Right renal pelvis (tissue), 4 donors: Measurements from ENCODE around the gene FBXW7. TPM values are rescaled to one million over a fixed set of nuclear protein-coding genes. Genes with fewer than 3 reads are reported as not detected.

Experiments used
- DNase-seq, 4 donors: peaks; one replicate each; pipeline ENCODE4 v3.0.0-alpha.2; 2013; ENCODE audit warnings: low read depth in 4 of 4, low spot score in 3 of 4, missing footprints in 1 of 4
- polyA plus RNA-seq, 4 donors: library from polyadenylated mRNA; unstranded; fragments of 120-200 nt; gene quantifications; one replicate each; pipeline ENCODE4 v1.2.1, GENCODE V29; 2013; ENCODE audit not compliant: insufficient read length in 4 of 4

FBXW7 gene
- polyA plus RNA-seq, 4 donors: 22.7 to 33.9 (median 32.4) TPM

- no peak for DNase-seq
These were observed 189.4 kb downstream of the FBXW7 start for GRCh38 chr4:152346526-152346925.

- DNase-seq: no peak
These were observed 191.9 kb downstream of the FBXW7 start for GRCh38 chr4:152344001-152344400.

DNA sequence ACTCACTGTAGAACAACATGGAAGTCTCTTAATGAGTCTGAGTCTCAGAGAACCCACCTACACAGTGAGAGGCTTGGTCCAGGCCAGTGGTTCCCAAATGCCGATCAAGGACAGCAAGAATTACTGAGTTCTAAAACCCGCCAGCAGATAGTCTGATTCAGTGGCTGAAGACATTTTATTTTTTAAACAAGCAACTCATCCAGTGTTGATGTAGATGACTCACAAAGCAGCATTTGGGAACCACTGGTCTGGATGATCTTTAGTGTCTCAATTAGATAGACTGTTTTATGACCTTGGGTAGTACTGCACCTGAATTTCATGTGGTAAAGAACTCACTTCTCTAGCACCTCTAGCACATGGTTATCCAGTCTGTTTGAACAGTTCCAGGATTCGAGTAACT lies 193.6 kb downstream of the FBXW7 start:
- DNase-seq: no peak

- no peak for DNase-seq
These were observed 195.1 kb downstream of the FBXW7 start for GRCh38 chr4:152340818-152341217.

DNA sequence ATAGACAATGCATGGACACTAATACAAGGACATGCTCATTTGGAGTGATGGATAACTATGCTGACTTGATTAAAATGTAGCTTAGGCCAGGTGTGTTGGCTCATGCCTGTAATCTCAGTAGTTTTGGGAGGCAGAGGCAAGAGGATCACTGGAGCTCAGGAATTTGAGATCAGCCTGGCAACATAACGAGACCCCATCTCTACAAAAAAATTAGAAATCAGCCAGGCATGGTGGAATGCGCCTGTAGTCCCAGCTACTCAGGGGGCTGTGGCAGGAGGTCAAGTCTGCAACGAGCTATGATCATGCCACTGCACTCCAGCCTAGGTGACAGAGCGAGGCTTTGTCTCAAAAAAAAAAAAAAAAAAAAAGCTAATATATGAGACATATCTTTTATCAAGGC lies 196.3 kb downstream of the FBXW7 start:
- DNase-seq: no peak

GRCh38 chr4:152334931-152335330 lies 201.0 kb downstream of the FBXW7 start:
- no peak for DNase-seq

DNA sequence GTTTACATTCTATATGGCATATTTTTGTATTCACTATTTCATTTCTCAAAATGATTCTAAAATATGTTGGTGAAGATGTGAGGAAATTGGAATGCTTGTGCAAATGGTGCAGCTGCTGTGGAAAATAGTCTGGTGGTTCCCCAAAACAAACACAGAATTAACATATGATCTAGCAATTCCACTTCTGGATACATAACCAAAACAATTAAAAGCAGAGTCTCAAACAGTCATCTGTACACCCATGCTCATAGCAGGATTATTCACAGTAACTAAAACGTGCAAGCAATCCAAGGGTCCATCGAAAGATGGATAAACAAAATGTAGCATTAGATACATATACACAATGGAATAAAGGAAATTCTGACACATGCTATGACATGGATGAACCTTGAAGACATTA lies 204.8 kb downstream of the FBXW7 start:
- no peak for DNase-seq

DNA sequence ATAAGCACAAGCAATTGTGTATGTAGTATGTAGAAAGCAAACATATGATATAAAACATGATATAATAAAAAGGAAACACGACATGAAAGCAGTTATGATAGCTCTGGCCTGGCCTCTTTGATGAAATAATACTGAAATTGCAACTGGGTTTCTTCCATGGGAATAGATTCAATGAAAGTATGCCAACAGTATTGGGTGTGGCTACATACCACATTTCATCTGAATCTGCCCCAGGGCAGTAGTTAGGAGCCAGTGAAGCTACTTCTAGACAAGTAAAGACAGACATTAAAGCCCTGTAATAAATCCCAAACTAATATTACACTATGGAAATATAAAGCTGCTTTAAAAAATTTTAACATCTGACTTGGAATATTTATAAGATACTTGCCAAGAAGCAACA lies 207.3 kb downstream of the FBXW7 start:
- DNase-seq: no peak

GRCh38 chr4:152327606-152328453 lies 208.1 kb downstream of the FBXW7 start:
- no peak for DNase-seq

GRCh38 chr4:152325831-152326230 lies 210.1 kb downstream of the FBXW7 start:
- no peak for DNase-seq

- DNase-seq: no peak
These were observed 212.7 kb downstream of the FBXW7 start for GRCh38 chr4:152323221-152323620.

DNA sequence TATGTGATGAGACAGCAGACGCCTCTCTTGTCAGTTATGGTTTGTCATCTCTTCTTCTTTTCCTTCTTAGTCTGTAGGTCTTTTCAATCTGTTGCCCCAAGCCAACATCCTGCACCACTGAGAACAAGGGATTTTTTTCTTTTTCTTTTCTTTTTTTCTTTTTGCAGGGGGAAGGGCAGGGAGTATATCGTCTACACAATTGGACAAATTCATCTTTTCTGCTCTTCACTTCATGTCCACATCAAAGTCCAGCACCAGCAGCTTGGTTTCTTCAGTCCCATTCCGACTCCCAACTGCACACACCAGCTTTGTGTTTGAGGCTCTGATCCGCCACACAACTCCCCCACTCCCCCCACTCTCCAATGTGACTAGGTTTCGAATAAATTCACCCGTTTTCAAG lies 213.2 kb downstream of the FBXW7 start:
- DNase-seq: no peak

DNA sequence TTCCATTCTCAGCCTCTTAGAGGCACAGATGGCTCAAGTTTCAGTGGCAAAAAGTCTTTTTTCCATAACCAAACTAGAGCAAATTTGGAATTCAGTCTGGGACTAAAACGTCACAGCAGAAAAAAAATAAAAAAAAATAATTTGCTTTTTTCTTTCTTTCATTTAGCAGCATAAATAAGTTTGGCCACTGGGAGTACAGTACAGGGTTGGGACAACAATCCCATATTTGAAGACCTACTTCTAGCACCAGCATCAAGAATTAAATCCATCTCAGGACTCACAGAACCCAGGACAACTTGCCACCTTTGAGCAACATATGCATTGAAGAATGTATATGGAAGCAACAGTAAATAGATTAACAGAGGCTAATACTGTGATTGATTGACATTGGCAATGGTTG lies 214.0 kb downstream of the FBXW7 start:
- no peak for DNase-seq

DNA sequence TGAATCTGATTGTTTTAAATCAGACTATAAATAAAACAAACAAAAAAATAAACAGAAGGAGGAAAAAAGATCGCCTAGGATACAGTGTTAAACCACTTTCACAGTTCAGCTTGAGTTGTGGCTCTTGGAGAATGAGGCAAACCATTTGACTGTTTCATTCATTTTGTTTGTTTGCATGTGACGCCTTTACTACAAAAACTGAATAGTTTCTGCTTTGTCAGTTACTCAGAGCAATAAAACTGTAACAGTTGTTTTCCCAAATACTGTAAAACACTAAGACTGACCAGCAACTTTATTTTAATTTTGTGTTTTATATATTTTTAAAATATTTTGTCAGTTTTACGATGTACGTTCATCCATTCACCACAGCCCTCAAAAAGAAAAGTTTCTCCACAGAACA lies 214.5 kb downstream of the FBXW7 start:
- DNase-seq: no peak

- no peak for DNase-seq
These were observed 218.9 kb downstream of the FBXW7 start for GRCh38 chr4:152316969-152317368.

DNA sequence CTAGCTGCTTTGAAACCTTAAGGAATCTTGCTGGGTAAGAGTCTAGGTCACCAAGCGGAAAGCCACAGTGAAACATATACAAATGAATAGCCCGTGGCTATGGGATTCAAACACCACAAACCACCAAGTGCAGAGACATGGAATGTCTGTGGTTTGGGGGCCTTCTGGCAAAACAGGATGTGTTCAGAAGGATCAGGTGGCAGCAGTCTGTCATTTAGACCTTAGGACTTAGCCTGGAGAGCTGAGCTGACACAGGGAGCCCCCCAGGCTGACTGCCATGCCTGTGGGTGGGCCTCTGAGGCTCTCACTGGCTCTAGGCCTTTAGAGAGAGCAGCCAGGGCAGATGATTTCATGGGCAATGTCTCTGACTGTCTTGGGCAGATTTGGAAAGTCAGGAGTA lies 225.6 kb downstream of the FBXW7 start:
- DNase-seq: no peak

- DNase-seq: no peak
These were observed 226.5 kb downstream of the FBXW7 start for GRCh38 chr4:152309418-152309817.

GRCh38 chr4:152308951-152309350 lies 226.9 kb downstream of the FBXW7 start:
- DNase-seq: no peak

DNA sequence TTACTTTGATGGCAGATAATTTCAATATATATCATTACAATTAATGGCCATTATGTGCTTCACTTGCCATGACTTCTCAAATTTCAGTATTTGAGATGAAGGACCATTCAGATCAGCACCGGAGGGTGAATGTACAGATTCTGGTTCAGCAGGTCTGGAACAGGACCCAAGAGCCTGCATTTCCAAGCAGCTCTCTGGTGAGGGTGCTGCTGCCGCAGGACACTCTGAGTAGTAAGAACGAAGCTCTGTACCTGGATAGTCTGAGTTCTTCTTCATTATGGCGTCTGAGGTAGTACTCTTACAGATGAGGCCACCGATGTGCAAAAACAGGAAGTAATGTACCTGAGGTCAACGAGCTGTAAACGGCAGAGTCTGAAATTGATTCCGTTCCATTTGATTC lies 228.2 kb downstream of the FBXW7 start:
- no peak for DNase-seq

DNA sequence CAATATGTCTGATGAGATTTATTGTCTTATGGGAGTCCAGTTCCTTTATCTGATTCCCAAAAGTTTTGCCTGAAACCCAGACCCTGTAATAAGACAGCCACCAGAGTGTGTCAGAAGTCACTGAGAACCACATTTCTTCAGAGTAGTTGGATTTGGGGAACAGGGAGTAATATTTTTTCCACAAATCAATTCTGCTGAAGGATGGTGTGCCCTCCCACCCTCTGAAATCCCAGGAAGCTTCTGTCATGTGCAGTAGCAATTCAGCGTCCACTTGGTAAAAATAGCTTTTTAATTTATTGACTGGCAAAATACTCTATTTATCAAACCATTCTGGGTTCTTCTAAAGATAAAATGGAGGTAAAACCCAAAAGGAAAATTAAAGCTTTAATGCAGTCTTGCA lies 229.4 kb downstream of the FBXW7 start:
- no peak for DNase-seq

- DNase-seq: no peak
These were observed 231.7 kb downstream of the FBXW7 start for GRCh38 chr4:152304220-152304619.

DNA sequence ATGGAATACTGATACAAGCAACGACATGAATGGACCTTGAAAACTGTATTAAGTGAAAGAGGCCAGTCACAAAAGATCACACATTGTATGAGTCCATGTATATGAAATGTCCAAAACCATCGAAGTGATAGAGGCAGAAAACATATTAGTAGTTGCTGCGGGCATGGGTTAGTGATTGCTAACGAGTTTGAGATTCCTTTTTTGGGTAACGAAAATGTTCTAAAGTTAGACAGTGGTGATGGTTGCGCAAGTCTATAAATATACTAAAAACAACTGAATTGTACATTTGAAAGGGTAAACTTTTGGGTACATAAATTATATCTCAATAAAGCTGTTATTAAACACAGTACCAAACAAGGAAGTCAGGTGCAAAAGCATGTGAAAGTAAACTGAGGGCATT lies 234.5 kb downstream of the FBXW7 start:
- DNase-seq: no peak

GRCh38 chr4:152299553-152299952 lies 236.3 kb downstream of the FBXW7 start:
- DNase-seq: no peak
